CD4-positive, alpha-beta T cell treated with Interferon alpha-2 for 1 hour (primary cell): ENCODE results near the gene C2orf69.

ENCODE experiments used
- DNase-seq, 2 donors: peaks; one replicate each; pipeline ENCODE4 v3.0.0-alpha.2; 2020 to 2022

Gene C2orf69

GRCh38 chr2:199916980-199917379 lies 5.9 kb downstream of the C2orf69 start:
- DNase-seq: no peak

GRCh38 chr2:199922856-199923255 lies 11.8 kb downstream of the C2orf69 start:
- no peak for DNase-seq

- DNase-seq: no peak
Measured at GRCh38 chr2:199923924-199924323, 12.8 kb downstream of the C2orf69 start.

GRCh38 chr2:199926806-199927205 lies 15.7 kb downstream of the C2orf69 start:
- no peak for DNase-seq

- DNase-seq: no peak
Measured at GRCh38 chr2:199928226-199928625, 17.1 kb downstream of the C2orf69 start.

- no peak for DNase-seq
Measured at GRCh38 chr2:199928626-199929025, 17.5 kb downstream of the C2orf69 start.

GRCh38 chr2:199929262-199929661 lies 18.2 kb downstream of the C2orf69 start:
- no peak for DNase-seq

GRCh38 chr2:199932312-199932855 lies 21.3 kb downstream of the C2orf69 start:
- DNase-seq: no peak

- no peak for DNase-seq
Measured at GRCh38 chr2:199933466-199933865, 22.4 kb downstream of the C2orf69 start.

GRCh38 chr2:199936554-199936953 lies 25.5 kb downstream of the C2orf69 start:
- DNase-seq: no peak

- peak in 1 of 2 donors; percentile 8 for DNase-seq
Measured at GRCh38 chr2:199940373-199940772, 29.3 kb downstream of the C2orf69 start.

GRCh38 chr2:199943373-199943772 lies 32.3 kb downstream of the C2orf69 start:
- DNase-seq: no peak

GRCh38 chr2:199946196-199946595 lies 35.1 kb downstream of the C2orf69 start:
- DNase-seq: no peak

GRCh38 chr2:199946836-199947235 lies 35.7 kb downstream of the C2orf69 start:
- no peak for DNase-seq

- no peak for DNase-seq
Measured at GRCh38 chr2:199950396-199950795, 39.3 kb downstream of the C2orf69 start.

GRCh38 chr2:199951023-199951422 lies 39.9 kb downstream of the C2orf69 start:
- DNase-seq: peak in 1 of 2 donors; percentile 5

GRCh38 chr2:199955007-199955338 lies 43.9 kb downstream of the C2orf69 start:
- DNase-seq: no peak

- peak; percentile 69 to 81 for DNase-seq
Measured at GRCh38 chr2:199955339-199956061, 44.4 kb downstream of the C2orf69 start, which contains the start of the genes MAIP1 and TYW5. TSS of gene MAIP1 (plus strand) at chr2:199955582. CDS start at chr2:199955799, 217 bp downstream. TSS of gene TYW5 (minus strand) at chr2:199955491. CDS start at chr2:199955470, 21 bp downstream.

- no peak for DNase-seq
Measured at GRCh38 chr2:199956062-199956380, 44.9 kb downstream of the C2orf69 start.

GRCh38 chr2:199958014-199958413 lies 46.9 kb downstream of the C2orf69 start:
- DNase-seq: no peak

- DNase-seq: no peak
Measured at GRCh38 chr2:199962203-199962602, 51.1 kb downstream of the C2orf69 start.

- DNase-seq: no peak
Measured at GRCh38 chr2:199966405-199966804, 55.3 kb downstream of the C2orf69 start.

- DNase-seq: no peak
Measured at GRCh38 chr2:199966976-199967375, 55.9 kb downstream of the C2orf69 start.

GRCh38 chr2:199968126-199968525 lies 57.0 kb downstream of the C2orf69 start:
- DNase-seq: no peak

GRCh38 chr2:199972088-199972626 lies 61.1 kb downstream of the C2orf69 start:
- no peak for DNase-seq
